Neural progenitor cell (in vitro differentiated cells): ENCODE measurements around the gene VAV2. TPM values are rescaled to one million over a fixed set of nuclear protein-coding genes. Genes with fewer than 3 reads are reported as not detected.

Source experiments
- DNase-seq: peaks from one replicate; pipeline ENCODE4 v3.0.0-alpha.2; 2016; ENCODE audit warnings: low spot score
- H2AFZ ChIP-seq: fragments of 200-600 bp; sonication (generic); replicated peaks from 2 replicates; pipeline ENCODE4 v1.6.1; 2016; ENCODE audit warnings: antibody characterized with exemption
- H3F3A ChIP-seq: fragments of 200-600 bp; sonication (generic); 2 replicates; pipeline ENCODE4 v1.6.1; 2016; ENCODE audit warnings: antibody characterized with exemption, low read depth
- H3K27ac ChIP-seq: fragments of 200-600 bp; sonication (generic); 2 replicates; pipeline ENCODE4 v1.5.1; 2016; ENCODE audit warnings: mild to moderate bottlenecking
- H3K27me3 ChIP-seq: fragments of 200-600 bp; sonication (generic); 2 replicates; pipeline ENCODE4 v1.6.1; 2016; ENCODE audit warnings: mild to moderate bottlenecking, moderate library complexity
- H3K36me3 ChIP-seq: fragments of 200-600 bp; sonication (generic); 2 replicates; pipeline ENCODE4 v1.5.1; 2016
- H3K4me1 ChIP-seq: fragments of 200-600 bp; sonication (generic); 2 replicates; pipeline ENCODE4 v1.6.1; 2016; ENCODE audit warnings: mixed run types
- H3K4me2 ChIP-seq: fragments of 200-600 bp; sonication (generic); 2 replicates; pipeline ENCODE4 v1.6.1; 2016
- H3K4me3 ChIP-seq: fragments of 200-600 bp; sonication (generic); 2 replicates; pipeline ENCODE4 v1.5.1; 2016
- H3K79me2 ChIP-seq: fragments of 200-600 bp; sonication (generic); 2 replicates; pipeline ENCODE4 v1.6.1; 2016; ENCODE audit warnings: low read depth
- H3K9ac ChIP-seq: fragments of 200-600 bp; sonication (generic); 2 replicates; pipeline ENCODE4 v1.6.1; 2016
- H3K9me3 ChIP-seq: fragments of 200-600 bp; sonication (generic); 2 replicates; pipeline ENCODE4 v1.5.1; 2016; ENCODE audit warnings: low read depth
- H4K20me1 ChIP-seq: fragments of 200-600 bp; sonication (generic); 2 replicates; pipeline ENCODE4 v1.6.1; 2016; ENCODE audit warnings: low read depth
- H3K27ac Mint-ChIP-seq: 3 replicates; pipeline ENCODE4 v1.8.0; 2021; ENCODE audit warnings: mixed read lengths
- H3K27me3 Mint-ChIP-seq: 2 replicates; pipeline ENCODE4 v1.8.0; 2022; ENCODE audit warnings: low read depth, mild to moderate bottlenecking, inconsistent platforms, moderate library complexity, mixed read lengths; ENCODE audit not compliant: insufficient read depth
- H3K36me3 Mint-ChIP-seq: 3 replicates; pipeline ENCODE4 v1.8.0; 2021; ENCODE audit warnings: mixed read lengths
- H3K4me1 Mint-ChIP-seq: 3 replicates; pipeline ENCODE4 v1.8.0; 2021; ENCODE audit warnings: mixed read lengths
- H3K4me3 Mint-ChIP-seq: 3 replicates; pipeline ENCODE4 v1.8.0; 2021; ENCODE audit warnings: mild to moderate bottlenecking, moderate library complexity, mixed read lengths
- H3K9me3 Mint-ChIP-seq: 3 replicates; pipeline ENCODE4 v1.8.0; 2020; ENCODE audit warnings: mixed read lengths
- EZH2 ChIP-seq: fragments of 200-600 bp; sonication (generic); IDR thresholded peaks from 2 replicates; pipeline ENCODE4 v1.6.1; 2017; ENCODE audit warnings: antibody characterized with exemption, mild to moderate bottlenecking, moderate library complexity
- EZH2phosphoT487 ChIP-seq: fragments of 200-600 bp; sonication (generic); IDR thresholded peaks from 2 replicates; pipeline ENCODE4 v1.6.1; 2017; ENCODE audit warnings: antibody characterized with exemption
- total RNA-seq: library from RNA; depleted of rRNA; stranded (reverse); fragments of >200 nt; gene quantifications from 2 replicates; pipeline ENCODE4 v1.2.3, GENCODE V29; 2015; ENCODE audit warnings: low replicate concordance
- TF ChIP-seq, protein P1 (sequence below): fragments of 200-600 bp; sonication (generic); IDR thresholded peaks from 2 replicates; pipeline ENCODE4 v1.5.1; 2017; ENCODE audit warnings: antibody characterized with exemption, mild to moderate bottlenecking

Gene VAV2
- total RNA-seq, 1 donor from 2014 or later, result 12.9 TPM

DNA sequence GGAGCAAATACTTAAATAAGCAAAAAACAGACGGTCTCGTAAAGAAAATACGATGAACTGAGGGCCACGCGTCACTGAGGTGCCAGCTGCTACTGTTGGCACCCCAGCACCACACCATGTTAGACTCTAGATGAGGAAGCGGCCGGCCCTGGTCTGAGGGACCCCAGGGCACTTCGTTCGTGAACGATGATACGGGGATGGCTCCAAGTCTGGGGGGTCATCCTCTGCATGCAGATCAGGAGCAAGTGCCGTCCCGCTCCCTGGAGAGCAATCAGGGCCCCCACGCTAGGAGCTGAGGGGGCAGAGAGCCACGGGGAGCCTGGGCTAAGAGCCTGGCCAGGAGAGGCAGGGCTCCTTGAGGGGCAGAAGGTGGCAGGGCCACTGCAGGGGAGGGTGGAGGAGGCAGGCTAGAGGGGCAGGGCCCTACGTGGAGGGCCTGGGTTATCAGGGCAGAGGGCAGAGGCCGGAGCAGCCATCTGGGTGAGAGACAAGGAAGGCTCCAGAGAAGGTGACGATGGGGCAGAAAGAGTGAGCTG is 278.1 kb downstream of the VAV2 start:
- Mint-ChIP-seq H3K36me3 (no peaks in the 10 kb centered on the region), H3K27me3 (peaks cover 7% of the 10 kb centered on the region), H3K9me3 (no peaks in the 10 kb centered on the region), H3K27ac (peak overlapping the region; percentile 30), H3K4me3 (peak overlapping the region; percentile 55), H3K4me1 (peaks cover 36% of the 10 kb centered on the region)
- H3K79me2 ChIP-seq, result no peaks in the 10 kb centered on the region
- DNase-seq, result no peak
- H3K9me3 ChIP-seq, result no peaks in the 10 kb centered on the region
- H3F3A ChIP-seq, result no peaks in the 10 kb centered on the region
- H3K27me3 ChIP-seq, result no peaks in the 10 kb centered on the region
- no peaks in the 10 kb centered on the region for H3K36me3 ChIP-seq
- no peak overlapping the region for H3K9ac ChIP-seq
- peaks cover 4% of the 10 kb centered on the region for H3K4me1 ChIP-seq
- H3K4me3 ChIP-seq, result no peak overlapping the region
- H3K4me2 ChIP-seq, result no peak overlapping the region
- no peaks in the 10 kb centered on the region for H4K20me1 ChIP-seq
- TF ChIP-seq, protein P1, sequence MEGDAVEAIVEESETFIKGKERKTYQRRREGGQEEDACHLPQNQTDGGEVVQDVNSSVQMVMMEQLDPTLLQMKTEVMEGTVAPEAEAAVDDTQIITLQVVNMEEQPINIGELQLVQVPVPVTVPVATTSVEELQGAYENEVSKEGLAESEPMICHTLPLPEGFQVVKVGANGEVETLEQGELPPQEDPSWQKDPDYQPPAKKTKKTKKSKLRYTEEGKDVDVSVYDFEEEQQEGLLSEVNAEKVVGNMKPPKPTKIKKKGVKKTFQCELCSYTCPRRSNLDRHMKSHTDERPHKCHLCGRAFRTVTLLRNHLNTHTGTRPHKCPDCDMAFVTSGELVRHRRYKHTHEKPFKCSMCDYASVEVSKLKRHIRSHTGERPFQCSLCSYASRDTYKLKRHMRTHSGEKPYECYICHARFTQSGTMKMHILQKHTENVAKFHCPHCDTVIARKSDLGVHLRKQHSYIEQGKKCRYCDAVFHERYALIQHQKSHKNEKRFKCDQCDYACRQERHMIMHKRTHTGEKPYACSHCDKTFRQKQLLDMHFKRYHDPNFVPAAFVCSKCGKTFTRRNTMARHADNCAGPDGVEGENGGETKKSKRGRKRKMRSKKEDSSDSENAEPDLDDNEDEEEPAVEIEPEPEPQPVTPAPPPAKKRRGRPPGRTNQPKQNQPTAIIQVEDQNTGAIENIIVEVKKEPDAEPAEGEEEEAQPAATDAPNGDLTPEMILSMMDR, result no peak
- no peak overlapping the region for H2AFZ ChIP-seq
- no peak overlapping the region for H3K27ac ChIP-seq

DNA sequence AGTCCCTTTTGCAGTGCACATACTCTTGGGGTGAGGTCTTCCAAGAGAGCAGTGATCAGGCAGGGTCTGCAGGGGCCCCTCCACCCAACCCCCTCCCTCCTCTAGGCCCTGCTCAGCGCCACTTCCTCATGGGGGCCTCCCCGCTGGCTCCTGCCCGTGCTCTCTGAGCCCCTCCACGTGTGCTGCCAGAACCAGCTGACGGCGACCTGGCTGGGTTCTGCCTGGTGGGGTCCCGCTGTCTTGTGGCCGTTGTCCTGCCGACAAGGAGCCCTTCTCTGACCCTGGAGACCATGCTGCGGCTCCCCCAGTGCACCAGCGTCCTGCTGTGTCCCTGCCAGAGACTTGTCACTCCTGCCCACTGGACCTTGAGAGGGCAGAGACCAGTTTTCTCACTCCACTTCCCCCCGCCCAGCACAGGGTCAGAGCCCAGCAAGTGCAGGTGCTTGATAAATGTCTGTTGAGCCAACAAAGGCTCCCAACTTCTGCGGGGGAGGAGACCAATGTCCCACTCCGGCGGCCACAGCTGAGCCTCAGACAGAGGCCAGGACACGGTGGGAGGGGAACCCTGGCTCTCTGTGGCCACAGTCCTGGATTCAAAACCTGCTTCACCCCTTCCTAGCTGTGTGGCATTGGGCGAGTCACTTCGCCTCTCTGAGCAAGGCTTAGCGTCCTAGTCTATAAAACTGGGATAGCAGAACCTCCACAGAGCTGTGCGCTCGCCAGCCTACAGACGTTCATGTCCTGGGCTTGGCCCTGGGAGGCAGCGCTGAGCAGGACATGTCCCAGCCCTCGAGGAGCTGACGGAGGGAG is 278.8 kb downstream of the VAV2 start:
- H4K20me1 ChIP-seq, result no peaks in the 10 kb centered on the region
- no peaks in the 10 kb centered on the region for H3K79me2 ChIP-seq
- H2AFZ ChIP-seq, result no peak overlapping the region
- H3K36me3 ChIP-seq, result no peaks in the 10 kb centered on the region
- no peak overlapping the region for H3K9ac ChIP-seq
- H3K4me2 ChIP-seq, result no peak overlapping the region
- H3K4me1 ChIP-seq, result peaks cover 4% of the 10 kb centered on the region
- DNase-seq, result no peak
- H3K9me3 Mint-ChIP-seq, result no peaks in the 10 kb centered on the region
- no peaks in the 10 kb centered on the region for H3F3A ChIP-seq
- H3K4me3 Mint-ChIP-seq, result peak overlapping the region; percentile 55
- H3K36me3 Mint-ChIP-seq, result no peaks in the 10 kb centered on the region
- peaks cover 36% of the 10 kb centered on the region for H3K4me1 Mint-ChIP-seq
- peaks cover 7% of the 10 kb centered on the region for H3K27me3 Mint-ChIP-seq
- no peak overlapping the region for H3K4me3 ChIP-seq
- H3K27me3 ChIP-seq, result no peaks in the 10 kb centered on the region
- no peak overlapping the region for H3K27ac ChIP-seq
- H3K27ac Mint-ChIP-seq, result peak overlapping the region; percentile 46
- no peaks in the 10 kb centered on the region for H3K9me3 ChIP-seq
- TF ChIP-seq, protein P1, result no peak
- TF ChIP-seq EZH2phosphoT487 (no peak), EZH2 (no peak)

DNA sequence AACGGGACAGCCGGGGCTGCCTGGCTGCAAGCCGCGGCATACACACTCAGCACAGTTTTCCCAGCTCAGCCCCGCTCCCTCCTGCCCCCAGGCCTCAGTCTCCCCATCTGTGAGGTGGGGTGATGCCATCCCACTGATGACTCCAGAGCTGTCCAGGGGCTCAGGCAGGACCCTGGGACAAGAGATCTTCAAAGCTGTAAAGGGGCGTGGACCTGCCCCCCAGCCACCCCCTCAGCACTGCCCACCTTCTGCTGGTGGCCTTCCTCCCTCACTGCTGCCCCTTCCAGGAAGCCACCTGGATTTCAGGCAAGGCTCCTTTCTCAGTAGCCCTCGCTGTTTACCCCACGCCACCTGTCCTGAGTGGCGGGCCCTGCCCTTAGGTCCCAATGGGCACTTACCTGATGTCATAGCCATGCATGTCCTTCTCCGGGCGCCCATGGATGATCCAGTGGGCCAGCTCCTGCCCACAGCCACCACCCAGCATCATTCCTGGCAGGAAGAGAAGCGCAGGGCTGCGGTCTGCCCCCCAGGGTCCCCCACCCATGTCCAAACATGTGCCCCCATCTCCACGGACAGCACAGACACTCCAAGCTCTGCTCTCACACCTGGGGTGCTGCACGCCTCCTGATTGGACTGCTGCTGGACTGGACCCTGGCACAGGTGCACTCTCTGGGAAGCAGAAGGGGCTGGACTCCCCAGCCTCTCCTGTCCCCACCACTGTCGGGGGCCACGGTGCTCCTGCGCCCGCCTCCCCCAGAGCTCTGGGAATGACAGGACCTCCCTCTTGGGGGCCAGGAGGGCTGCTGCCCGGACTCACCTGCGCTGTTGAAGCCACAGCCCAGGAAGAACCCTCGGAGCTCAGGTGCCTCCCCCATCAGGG is 279.7 kb downstream of the VAV2 start:
- Histone ChIP-seq H3K4me1 (peaks cover 4% of the 10 kb centered on the region), H3K9ac (no peak overlapping the region), H3F3A (no peaks in the 10 kb centered on the region), H3K27ac (no peak overlapping the region), H2AFZ (no peak overlapping the region), H3K79me2 (no peaks in the 10 kb centered on the region), H4K20me1 (no peaks in the 10 kb centered on the region), H3K9me3 (no peaks in the 10 kb centered on the region), H3K4me3 (no peak overlapping the region), H3K36me3 (no peaks in the 10 kb centered on the region), H3K27me3 (no peaks in the 10 kb centered on the region), H3K4me2 (no peak overlapping the region)
- Mint-ChIP-seq H3K36me3 (no peaks in the 10 kb centered on the region), H3K4me3 (no peak overlapping the region), H3K27ac (peak overlapping the region; percentile 68), H3K27me3 (peaks cover 7% of the 10 kb centered on the region), H3K9me3 (no peaks in the 10 kb centered on the region), H3K4me1 (peaks cover 34% of the 10 kb centered on the region)
- no peak for DNase-seq
- TF ChIP-seq, protein P1, result no peak
- TF ChIP-seq EZH2phosphoT487, result no peak
- no peak for TF ChIP-seq EZH2

Other genes starting within 250 kb of the VAV2 start
- 19.0 and 28.3 TPM in 2 replicates for gene BRD3OS, start 33.2 kb upstream of the VAV2 start, total RNA-seq
- gene BRD3, start 75.7 kb upstream of the VAV2 start, total RNA-seq, result 14.8 and 21.7 TPM in 2 replicates
- 26.7 and 48.7 TPM in 2 replicates for gene WDR5, start 143.8 kb upstream of the VAV2 start, total RNA-seq
- gene RNU6ATAC, start 172.2 kb upstream of the VAV2 start, total RNA-seq, result not detected in 2 replicates